Right hindlimb (tissue), 1 donor: ENCODE results near the gene POC1A.

Experiments used
- DNase-seq: peaks from one replicate; pipeline ENCODE4 v3.0.0-alpha.2; 2018

Gene POC1A

DNA sequence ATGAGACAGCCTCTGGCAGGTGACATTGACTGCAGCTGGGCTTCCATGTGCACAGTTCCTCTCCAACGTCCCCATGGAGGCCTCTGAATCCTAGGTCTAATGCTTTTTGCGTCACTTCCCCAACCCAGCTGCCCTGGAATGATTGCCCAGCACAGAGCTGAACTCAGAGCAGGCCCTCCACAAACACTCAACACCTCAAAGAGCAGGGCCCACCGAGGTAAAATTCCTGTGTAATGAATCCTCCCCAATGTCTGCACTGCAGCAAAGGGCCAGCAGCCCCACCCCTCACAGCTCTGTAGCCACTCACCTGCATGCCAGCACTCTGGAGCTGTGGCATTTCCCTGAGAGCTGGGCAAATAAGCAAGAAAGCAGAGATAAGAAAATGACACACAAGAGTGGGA, 55.2 kb downstream of the POC1A start:
- DNase-seq, result peak; percentile 65

DNA sequence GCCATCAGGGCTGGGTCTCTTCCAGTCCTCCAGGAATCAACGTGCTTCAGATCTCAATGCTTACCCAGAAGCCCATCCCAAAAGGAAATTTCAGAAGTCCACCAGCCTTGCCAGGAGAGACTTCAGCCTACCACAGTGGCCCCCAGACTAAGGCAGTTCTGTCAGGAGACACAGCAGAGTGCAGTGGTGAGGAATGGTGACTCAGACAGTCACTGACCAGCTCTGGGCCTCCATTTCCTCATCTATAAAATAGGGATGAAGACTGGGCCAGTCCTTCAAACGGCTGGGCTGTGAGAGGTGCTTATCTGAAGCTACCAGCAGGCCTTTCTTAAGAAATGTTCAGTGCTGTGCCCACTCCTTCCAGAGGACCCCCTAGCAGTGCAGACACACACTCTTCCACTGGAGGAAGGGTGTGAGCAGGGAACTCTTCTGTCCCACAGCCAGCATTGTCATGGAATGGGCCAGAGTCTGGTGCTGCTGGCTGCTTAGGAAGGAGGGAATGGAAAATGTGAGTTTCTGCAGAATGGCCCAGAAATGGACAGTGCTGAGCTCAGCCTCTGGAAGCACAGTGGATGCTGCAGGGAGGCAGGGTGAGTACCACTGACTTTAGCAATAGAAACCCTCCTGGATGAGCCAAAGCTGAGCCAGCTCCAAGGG, 56.2 kb downstream of the POC1A start:
- DNase-seq, result peak; percentile 55

DNA sequence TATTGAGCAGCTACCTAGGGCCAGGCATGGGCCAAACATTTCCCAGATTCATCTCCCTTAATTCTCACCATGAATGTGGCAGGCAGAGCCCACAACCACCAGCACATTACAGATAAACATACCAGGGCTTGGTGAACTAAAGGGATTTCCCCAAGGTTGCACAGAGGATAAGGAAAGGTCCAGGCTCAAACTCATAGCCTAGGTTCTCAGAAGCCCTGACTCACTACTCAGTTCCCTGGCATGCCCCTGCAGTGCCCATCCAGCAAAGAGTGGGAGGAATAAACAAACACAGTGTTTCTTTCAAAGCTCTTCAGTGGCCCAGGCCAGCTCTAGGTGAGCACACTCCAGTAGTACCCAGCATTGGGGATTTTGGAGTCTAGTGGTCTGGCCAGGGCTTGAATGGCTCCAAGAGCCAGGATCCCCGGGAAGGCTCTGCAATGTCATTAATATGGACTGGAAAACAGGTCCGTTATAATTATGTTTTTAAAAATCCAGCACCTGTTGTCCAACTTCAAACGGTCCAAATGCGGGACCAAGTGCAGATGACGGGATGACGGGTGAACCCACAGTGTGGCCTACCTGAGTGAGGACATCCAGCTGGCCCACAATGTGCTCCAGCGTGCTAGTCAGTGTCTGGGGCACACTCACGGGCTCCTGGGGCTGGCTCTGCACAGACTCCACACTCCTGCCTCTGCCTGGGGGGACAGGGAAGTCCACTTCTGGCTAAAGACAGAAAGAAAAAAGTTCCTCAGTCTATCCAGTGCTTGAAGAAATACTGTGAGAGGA, 58.0 kb downstream of the POC1A start:
- peak; percentile 6 for DNase-seq

DNA sequence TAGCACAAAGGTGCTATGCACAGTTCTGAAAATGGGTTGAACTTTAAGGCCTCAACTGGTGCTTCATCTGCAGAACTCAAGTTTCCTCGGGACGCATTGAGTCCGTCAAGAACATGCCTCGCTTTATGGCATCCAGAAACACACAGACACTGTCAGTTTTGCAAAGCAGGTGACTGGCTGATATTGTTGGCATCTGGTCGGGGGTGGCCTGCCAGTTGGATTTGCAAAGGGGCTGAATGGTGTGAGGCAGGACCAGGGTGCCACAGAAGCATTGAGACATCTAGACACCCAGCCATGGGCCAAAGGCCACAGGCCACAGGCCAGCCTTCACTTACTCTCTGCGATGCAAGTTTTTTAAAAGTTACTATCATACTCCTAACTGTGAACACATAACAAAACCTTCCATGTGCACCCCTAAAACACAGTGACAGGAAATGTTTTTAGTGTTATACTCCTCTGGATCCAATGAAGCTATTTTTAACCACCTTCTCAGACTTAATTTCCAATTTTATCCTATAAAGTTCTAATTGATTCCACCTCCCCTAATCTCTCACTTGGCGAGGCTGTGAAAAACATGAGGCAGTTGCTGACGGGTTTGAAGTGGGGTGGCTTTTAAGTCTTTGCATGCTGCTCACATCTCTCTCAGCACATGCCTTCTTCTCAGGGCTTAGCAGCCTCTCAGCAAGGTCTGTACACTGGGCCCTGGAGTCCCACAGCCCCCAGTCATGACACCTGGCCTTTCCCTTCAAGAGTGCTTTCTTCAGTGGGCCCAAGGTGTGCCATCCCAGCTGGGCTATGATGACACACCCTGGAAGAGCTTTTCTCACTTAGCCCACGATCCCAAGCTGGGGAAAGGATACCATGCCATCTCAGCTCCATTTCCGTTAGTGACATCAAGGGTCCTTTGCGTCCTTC, 59.4 kb downstream of the POC1A start:
- DNase-seq, result peak; percentile 11

DNA sequence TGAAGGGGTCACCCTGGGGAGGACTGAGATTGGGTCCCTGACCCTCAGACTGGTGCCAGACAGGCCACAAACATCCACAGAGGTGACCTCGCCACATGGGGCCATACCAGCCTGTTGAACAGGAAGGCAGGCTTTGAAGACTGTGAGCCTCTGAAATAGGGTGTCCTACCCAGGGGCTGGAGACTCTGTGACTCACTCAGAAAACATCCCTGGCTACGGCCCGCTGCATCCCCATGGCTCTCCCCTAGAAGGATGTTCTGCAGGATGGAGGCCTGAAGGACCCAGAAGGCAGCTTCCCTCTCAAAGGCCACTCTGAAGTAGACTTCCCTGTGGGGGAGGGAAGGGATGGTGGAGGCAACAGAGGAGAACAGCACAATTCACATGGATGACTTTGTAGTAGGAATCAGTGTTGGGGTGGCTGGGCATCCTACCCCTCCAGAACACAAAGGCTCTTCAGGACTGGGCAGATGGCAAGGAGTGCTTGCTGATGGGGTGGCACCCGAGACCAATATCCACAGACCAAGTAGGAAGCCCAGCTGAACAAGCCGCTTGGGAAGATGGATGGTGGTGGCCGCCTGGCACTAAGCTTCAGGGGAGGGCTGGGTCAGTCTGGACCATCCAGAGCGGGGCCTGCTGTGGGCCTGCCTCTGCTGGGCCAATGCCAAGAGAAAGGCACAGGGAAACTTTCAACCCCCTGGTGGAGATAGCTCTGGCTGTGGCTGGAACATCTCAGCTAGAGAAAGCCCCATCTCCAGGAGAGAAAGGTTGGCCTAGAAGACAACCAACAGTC, 60.3 kb downstream of the POC1A start:
- peak; percentile 15 for DNase-seq

DNA sequence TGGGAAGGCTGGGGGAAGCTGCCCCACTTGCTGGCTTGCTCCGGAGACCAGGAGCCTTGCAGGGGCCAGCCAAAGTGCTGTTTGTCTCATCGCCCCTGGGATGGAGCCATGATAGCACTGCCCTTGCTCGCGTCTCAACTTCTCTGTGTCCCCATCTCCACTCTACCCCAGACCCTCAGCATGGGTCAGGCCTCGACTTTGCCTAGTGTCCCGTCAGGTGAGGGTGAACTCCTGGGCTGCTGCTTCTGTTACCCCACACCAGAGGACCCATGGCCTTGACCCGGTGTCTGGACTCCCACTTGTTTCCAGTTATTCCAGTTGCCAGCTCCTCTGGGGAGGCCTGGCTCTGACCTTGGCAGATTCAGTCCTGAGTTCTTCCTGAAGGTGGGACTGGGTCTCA, 61.3 kb downstream of the POC1A start:
- DNase-seq, result peak; percentile 17

DNA sequence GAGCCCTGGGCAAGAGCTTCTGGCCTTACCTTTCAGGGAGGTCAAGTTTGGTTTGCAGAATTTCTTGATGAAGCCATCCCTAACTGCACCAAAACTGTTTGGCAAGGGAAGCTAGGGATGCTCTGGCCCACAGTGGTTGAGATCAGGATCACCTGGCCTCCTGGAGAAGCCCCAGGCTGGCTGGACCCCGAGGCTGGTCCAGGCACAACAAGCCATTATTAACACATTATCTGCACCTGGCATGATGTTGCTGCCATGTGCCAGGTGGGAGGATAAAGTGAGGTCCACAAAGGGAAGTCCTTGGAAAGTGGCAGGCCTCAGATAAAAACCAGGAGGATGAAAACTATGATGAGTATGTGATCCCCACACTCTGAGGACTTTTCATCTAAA, 62.0 kb downstream of the POC1A start:
- DNase-seq, result peak; percentile 12

DNA sequence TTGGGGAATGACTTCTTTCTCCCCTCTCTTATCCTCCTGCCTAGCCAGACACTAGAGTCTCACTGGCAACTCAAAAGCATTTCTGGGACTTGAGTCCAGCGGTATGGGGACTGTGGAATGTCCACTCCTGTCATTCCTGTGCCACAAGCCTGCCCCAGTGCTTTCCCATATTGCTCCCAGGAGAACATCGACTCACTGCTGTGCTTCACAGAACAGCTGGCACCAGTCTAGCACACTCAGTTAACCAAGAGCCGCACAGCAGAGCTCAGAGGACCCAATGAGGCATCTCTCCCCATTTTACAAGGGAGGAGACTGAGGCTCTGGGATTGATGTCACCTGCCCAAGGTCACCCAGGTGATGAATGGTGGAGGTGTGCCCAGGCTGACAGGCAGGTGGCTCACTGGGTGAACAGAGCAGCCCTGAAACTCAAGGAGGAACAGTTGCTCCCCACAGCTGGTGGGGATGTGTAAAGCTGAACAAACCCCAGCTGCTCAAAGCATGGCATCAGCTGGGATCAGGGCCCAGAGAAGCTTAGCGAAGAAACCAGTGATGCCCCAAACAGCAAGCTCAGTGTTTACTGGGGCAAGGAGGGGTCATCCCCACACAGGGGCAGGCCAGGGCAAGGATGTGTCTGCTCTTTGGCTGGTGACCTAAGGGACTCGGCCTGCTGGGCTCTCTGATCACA, 62.5 kb downstream of the POC1A start:
- peak; percentile 71 for DNase-seq

DNA sequence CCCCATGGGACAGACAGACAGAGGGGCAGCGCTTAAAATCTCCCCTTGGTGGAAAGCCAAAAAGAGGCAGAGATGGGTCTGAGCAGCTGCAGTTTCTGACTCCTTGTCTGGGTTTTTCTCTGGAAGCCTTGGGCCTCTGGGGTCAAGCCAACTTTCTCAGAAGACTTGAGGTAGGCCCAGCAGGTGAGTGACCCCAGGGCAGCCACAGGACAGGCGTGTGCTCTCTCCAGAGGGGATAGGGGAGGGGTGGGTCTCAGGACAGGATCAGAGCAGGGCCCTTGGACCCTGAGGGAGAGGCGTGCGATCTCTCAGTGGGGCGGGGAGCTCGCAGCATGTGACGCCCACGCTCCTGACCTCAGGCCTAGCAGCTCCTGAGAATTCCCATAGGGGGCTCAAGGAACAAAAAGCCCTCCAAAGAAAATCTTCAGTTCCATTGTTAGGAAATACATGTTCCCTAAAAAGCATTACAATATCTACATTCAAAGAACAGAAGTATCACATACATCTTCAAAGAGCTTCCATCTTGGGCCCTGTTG, 63.2 kb downstream of the POC1A start:
- peak; percentile 34 for DNase-seq

DNA sequence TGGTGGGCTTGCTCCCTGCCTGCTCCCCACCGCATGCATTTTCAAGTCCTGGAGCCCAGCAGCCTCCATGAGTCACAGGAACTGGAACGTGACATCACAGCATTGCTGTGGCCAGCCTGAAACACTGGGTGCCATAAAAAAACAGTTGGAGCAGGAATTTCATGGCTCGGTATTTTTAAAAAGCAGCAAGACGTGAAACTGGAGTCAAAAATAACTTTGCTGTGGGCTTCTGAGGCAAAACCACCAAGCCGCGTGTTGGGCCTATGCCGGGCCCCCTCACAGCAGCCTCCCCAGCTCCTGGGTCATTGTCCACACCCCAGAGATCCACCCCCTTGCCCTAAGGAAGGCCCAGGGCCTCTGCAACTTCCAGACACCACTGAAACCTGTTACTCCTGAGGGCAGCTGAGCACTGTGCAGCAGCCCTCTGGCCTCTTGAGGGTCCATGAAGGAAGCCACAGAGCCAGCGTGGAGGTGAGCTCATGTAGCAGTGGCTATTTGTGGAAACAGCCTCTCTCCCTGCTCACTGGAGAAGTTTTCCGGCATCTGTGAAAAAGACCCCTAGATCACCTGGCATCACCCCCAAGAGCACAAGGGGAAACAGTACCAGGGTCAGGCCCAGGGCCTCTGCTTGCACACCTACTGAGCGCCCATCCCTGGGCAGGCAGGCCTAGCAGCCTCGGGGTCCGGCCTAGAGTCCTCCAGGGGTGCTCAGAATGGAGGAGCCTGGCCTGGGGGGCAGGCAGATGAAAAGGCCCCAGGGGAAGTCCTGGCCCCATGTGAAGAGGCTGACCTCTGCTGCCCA, 63.9 kb downstream of the POC1A start:
- DNase-seq, result peak; percentile 84

DNA sequence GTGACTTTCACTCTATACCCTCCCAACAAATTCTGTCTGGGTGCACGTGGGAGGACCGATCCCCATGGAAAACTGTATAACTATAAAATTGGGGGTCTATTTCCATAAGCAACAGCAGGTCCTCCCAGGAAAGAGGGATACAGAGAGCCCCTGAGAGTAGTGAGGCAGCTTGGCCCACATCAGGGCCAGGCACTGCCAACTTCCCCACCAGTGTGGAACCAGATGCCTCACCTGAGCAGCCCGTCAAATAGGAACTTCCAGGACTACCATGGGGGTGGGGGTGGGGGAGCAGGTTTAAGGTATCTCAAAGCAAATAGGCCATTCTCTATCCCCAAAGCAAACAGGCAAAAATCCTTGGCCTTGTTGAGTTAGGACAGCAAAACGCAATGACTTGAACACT, 64.5 kb downstream of the POC1A start:
- DNase-seq, result no peak

DNA sequence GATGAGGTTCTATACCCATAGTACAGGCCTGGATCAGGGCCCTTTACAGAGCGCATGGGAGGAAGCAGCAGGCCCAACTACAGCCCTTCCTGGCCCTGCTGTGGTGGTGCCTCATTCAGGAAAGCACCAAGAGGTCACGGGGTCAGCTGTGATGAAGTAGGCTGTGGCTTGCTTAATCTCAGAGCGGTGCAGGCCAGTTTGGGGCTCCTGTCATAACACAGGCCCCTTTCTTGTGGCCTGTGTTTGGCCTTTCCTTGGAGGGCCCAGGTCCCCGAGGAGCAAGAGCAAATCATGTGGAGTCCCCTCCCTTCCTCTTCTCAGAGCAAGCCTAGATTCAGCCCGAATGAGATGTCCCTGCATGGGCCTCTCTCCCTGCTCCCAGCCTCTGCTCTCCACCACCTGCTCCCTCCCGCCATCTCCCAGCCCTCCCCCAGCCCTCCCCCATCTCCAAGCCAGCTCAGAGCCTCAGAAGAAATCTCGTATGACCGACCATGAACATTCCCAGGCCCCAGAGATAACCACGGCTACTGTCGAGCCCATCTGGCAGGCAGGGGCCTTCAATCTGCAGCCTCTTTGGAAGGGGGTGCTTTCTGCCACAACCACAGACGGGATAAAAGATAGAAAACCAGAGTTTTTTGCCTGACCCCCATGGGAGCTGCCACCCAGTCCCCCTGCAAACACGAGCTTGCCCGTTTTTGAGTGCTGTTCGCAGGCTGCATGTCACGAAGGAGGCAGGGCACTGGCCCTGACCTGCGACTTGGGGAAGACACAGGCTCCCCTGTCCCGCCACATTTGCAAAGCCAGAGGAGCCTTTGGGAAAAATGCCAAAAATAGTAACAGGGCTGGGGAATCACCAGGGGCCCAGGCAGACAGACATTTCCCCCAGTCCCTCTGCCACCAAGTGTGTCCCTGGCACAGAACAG, 65.5 kb downstream of the POC1A start:
- peak; percentile 69 for DNase-seq

DNA sequence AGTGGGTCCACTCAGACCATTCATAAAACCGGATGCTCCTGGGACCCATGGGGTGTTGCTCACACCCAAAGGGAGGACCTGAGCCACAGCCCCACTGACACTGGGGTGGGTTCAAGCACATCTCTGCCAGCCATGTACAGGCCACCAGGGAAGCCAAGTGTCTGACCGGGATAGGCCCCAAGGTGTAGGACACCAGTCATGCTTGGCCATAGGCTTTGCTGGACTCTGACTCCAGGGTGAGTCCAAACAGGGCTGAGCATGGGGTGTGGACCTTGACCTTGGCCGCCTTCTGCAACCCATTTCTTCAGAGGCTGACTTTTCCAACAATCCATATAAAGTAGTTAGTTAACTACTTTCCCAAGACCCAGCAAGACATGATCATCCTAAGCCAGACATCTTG, 66.5 kb downstream of the POC1A start:
- DNase-seq, result peak; percentile 18

DNA sequence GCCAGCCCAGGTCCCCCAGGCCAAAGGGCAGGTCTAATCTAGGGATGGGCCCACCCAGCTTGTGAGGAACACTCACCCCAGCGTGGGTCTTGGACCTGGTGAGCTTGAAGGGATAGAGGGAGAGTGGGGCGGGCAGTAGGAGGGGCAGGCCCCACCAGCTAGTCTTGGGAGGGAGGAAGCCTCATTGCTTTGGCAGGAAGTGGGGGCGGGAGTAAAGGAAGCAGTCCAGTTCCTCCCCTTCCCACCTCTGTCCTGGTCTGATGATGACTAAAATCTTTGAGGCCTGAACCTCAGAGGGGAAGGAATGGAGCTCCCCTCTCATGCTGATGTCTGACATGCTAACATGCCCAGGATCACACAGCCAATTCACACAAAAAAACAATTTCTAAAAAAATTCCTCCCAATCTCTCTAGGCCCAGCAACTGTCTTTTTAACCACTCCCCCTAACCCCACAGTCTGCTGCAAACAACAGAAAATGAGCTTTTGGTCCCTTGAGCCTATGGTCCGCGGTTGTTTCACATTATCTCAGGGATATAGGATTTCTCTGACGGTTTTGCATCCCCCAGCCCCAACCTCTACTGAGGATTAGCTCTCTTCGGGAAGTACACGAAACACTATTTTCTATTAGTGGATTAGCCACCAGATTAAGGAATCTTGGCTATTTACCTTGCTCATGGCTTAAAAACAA, 67.1 kb downstream of the POC1A start:
- peak; percentile 61 for DNase-seq

DNA sequence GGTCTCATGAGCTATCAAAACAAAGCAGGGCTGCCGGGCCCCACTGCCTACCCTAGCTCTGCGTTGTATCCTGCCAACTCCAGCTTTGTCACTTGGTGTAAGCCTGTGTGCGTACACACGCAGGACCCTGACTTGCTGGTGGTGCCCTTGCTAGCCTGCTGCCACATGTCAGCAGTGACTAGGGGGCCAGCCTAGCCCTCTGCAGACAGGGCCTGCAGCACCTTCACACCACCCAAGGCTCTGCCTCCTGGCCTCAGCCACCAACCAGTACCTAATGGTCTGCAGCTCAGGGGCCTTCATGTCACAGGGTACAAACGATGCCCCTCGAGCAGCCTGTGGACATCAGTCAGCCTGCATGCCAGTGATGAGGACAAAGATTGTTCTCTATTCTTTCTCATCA, 67.8 kb downstream of the POC1A start:
- peak; percentile 20 for DNase-seq

DNA sequence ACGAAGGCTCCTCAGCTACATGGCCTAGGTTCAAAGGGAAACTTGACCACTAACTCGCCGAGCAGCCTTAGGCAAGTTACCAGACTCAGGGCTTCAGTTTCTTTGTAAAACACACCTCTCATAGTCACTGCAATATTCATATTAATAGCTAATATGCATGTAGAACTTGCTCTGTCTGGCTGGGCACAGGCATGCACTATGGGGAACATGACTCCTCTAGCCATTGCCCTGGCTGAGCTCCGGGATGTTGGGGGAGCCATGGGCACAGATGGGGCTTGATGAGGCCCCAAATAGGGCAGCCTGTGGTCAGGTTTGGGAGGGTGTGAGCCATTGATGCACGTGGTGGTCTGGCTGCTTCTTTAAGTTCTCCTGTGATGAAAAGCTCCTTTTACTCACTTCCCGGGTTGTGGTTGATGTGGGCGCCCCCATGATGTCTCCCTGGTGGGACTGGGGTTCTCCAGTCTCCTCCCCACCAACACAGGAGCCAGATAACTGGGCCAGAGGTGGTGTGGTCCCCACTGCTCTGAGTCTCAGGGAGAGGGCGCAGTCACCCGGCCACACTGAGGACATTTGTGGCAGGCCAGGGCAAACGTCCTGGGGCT, 68.4 kb downstream of the POC1A start:
- peak; percentile 66 for DNase-seq

DNA sequence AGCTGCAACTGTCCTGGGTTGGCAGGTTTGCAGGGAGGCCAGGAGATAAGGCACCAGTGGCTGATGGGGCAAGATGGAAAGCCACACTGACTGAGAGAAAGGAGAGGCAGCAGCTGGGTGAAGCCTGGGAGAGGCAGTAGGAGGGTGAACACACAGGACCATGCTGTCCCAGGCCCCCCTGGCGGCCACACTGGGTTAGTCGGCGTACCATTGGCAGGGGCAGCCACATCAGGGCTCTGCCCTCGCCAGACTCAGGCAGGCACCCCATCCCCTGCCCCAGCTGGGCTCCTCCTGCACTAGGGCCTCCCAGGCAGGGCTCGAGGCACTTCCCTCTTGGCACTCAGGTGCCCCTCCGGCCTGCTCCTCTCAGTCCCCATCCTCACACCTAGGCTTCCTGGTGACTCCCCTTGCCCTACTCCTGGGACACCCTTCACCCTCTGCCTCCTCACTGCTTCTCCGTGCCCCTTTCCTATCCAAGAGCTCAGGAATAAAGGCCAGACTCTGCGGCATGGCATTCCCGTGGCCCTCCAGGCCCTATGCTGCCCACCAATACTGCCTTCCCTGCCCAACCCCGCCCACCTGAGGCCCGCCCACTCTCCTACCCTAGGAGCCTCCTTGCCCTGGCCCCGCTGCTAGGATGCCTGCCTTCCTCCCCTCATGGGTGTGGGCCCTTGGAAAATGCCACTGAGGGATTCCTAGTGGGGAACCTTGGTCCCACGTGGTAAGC, 69.1 kb downstream of the POC1A start:
- no peak for DNase-seq
